ENCODE results near the gene PTPN4.
"Not testable (repeated sequence)": the region's sequence is repeated elsewhere in the genome, so short reads cannot be mapped to it uniquely, and the experiment has no call there.

GRCh38 chr2:120022505-120022904 is 262.8 kb downstream of the PTPN4 start:
- not testable (repeated sequence) for TF ChIP-seq GTF2F1 (IDR thresholded peaks at IDR 0.05; ENCODE audit: borderline replicate concordance, low read depth, low read length); YY1 (IDR thresholded peaks at IDR 0.05; ENCODE audit: low read depth, low read length); CTCF (IDR thresholded peaks at IDR 0.05; ENCODE audit: control extremely low read depth in 1 of 3, insufficient read depth in 1 of 3, low read depth in 1 of 3, low read length in 3 of 3); PHF8 (conservative IDR thresholded peaks at IDR 0.05; ENCODE audit: low read depth, low read length); MAX (IDR thresholded peaks at IDR 0.05); SRF (IDR thresholded peaks at IDR 0.05; ENCODE audit: low read depth, low read length); KDM1A (IDR thresholded peaks at IDR 0.05; ENCODE audit: borderline replicate concordance, low read length); POLR2AphosphoS5 (IDR thresholded peaks at IDR 0.05; ENCODE audit: low read depth, low read length); RNF2 (IDR thresholded peaks at IDR 0.05; ENCODE audit: borderline replicate concordance, low read depth, low read length, missing control alignments, poor library complexity, severe bottlenecking); SP1 (IDR thresholded peaks at IDR 0.05; ENCODE audit: low read depth, low read length); CHD1 (IDR thresholded peaks at IDR 0.05; ENCODE audit: low read depth, low read length); GABPA (IDR thresholded peaks at IDR 0.05; ENCODE audit: borderline replicate concordance, insufficient read depth, low read length); EP300 (IDR thresholded peaks at IDR 0.05; ENCODE audit: borderline replicate concordance in 1 of 2, low read depth in 2 of 2, low read length in 2 of 2); EZH2 (IDR thresholded peaks at IDR 0.05; ENCODE audit: low read depth, low read length, severe bottlenecking)

Measured in H1 (cell line).